MCF 10A (cell line): ENCODE results near the gene FLAD1. TPM values are rescaled to one million over a fixed set of nuclear protein-coding genes. Genes with fewer than 3 reads are reported as not detected.

Experiments
- BruUV-seq: library from RNA; stranded (reverse); fragments of 400-500 nt; replicated peaks from 2 replicates; lab custom pipeline; 2021; lab: Mats Ljungman, UMichigan
- CTCF ChIA-PET: fragments of 300-600 bp; sonication (Branson Sonifier 250); formaldehyde crosslinking; extraction: SDS; loops from one replicate; lab custom pipeline; 2021; ENCODE audit warnings: antibody characterized with exemption, inconsistent platforms; lab: Yijun Ruan, JAX
- POLR2A ChIA-PET: fragments of 300-600, 350-650 bp; sonication (Branson Sonifier 250); formaldehyde crosslinking; extraction: SDS; loops from one replicate; lab custom pipeline; 2020; ENCODE audit warnings: antibody characterized with exemption, inconsistent platforms; lab: Yijun Ruan, JAX
- DNase-seq: peaks from one replicate; pipeline ENCODE4 v3.0.0-alpha.2; 2018; ENCODE audit not compliant: unreplicated experiment
- H3K27ac Mint-ChIP-seq: one replicate; pipeline ENCODE4 v1.8.0; 2022; ENCODE audit warnings: mild to moderate bottlenecking, low read depth, mixed read lengths; ENCODE audit not compliant: unreplicated experiment
- H3K27me3 Mint-ChIP-seq: one replicate; pipeline ENCODE4 v1.8.0; 2022; ENCODE audit warnings: mixed read lengths; ENCODE audit not compliant: insufficient read depth, unreplicated experiment
- H3K36me3 Mint-ChIP-seq: one replicate; pipeline ENCODE4 v1.8.0; 2022; ENCODE audit warnings: mild to moderate bottlenecking, moderate library complexity, mixed read lengths; ENCODE audit not compliant: insufficient read depth, unreplicated experiment
- H3K4me1 Mint-ChIP-seq: one replicate; pipeline ENCODE4 v1.8.0; 2022; ENCODE audit warnings: mixed read lengths; ENCODE audit not compliant: insufficient read depth, unreplicated experiment
- H3K4me3 Mint-ChIP-seq: one replicate; pipeline ENCODE4 v1.8.0; 2022; ENCODE audit warnings: mild to moderate bottlenecking, moderate library complexity, mixed read lengths; ENCODE audit not compliant: unreplicated experiment
- H3K9me3 Mint-ChIP-seq: one replicate; pipeline ENCODE4 v1.8.0; 2022; ENCODE audit warnings: mixed read lengths; ENCODE audit not compliant: unreplicated experiment
- CTCF ChIP-seq: fragments of 200-600 bp; IDR thresholded peaks from one replicate; pipeline ENCODE4 v1.8.0; 2022; ENCODE audit warnings: antibody characterized with exemption, mild to moderate bottlenecking; ENCODE audit not compliant: unreplicated experiment
- intact Hi-C: fragments of 100-400 bp; cut with micrococcal nuclease; formaldehyde crosslinking; loops from 2 replicates; pipeline ENCODE4 v1.14.1; 2022
- total RNA-seq: library from RNA; stranded (reverse); gene quantifications from 2 replicates; pipeline ENCODE4 v1.2.3, GENCODE V29; 2022

The FLAD1 gene
- total RNA-seq, 1 experiment from 2014 or later: 91.1 TPM

- intact Hi-C loops: loop anchor here (1.0 kb wide), 1 partner anchor 44 kb away; no protein-coding TSS in a partner anchor
- no peak for DNase-seq
- TF ChIP-seq CTCF: no peak
- H3K9me3 Mint-ChIP-seq: no peaks in the 10 kb centered on the region
- H3K4me1 Mint-ChIP-seq: peaks cover 43% of the 10 kb centered on the region
- peak overlapping the region; percentile 68 for H3K27ac Mint-ChIP-seq
- no TSS peak for BruUV-seq
- CTCF ChIA-PET: interaction anchor here (0.6 to 4.2 kb wide), 21 partner anchors 10 to 420 kb away, joined by 3 to 45 read pairs (median 8); partner anchors contain the start of genes ADAM15, CKS1B, FLAD1 and PMVK
- H3K4me3 Mint-ChIP-seq: peak overlapping the region; percentile 88
- POLR2A ChIA-PET: interaction anchor here (0.5 to 39.6 kb wide), 19 partner anchors 9 to 1158 kb away, joined by 3 to 1917 read pairs (median 6); partner anchors contain the start of genes ADAM15, CKS1B, FLAD1 and LENEP
- no peaks in the 10 kb centered on the region for H3K27me3 Mint-ChIP-seq
- H3K36me3 Mint-ChIP-seq: peaks cover 12% of the 10 kb centered on the region
Measured at GRCh38 chr1:154955039-154955717, 28.0 kb upstream of the FLAD1 start.

GRCh38 chr1:154955718-154956543 lies 27.2 kb upstream of the FLAD1 start, which contains the start of gene PBXIP1:
PBXIP1 (minus strand) TSS chr1:154956099; CDS start chr1:154953721, 2,378 bp downstream.
- Mint-ChIP-seq H3K27me3 (no peaks in the 10 kb centered on the region), H3K27ac (peak within 1 kb of the TSS; percentile 68), H3K4me3 (peak within 1 kb of the TSS; percentile 88), H3K36me3 (peaks cover 14% of the 10 kb centered on the region), H3K9me3 (no peaks in the 10 kb centered on the region), H3K4me1 (peaks cover 43% of the 10 kb centered on the region)
- peak; percentile 24 for TF ChIP-seq CTCF
- ChIA-PET POLR2A (interaction anchor here (0.5 to 39.6 kb wide), 22 partner anchors 9 to 1157 kb away, joined by 3 to 1917 read pairs (median 6); partner anchors contain the start of genes ADAM15, CKS1B, FLAD1 and LENEP), CTCF (interaction anchor here (0.6 to 4.2 kb wide), 21 partner anchors 9 to 475 kb away, joined by 3 to 45 read pairs (median 5); partner anchors contain the start of genes ADAM15, CKS1B, FLAD1 and PMVK)
- intact Hi-C loops: loop anchor here (1.0 kb wide), 1 partner anchor 43 kb away; no protein-coding TSS in a partner anchor
- DNase-seq: peak; percentile 97
- BruUV-seq: no TSS peak

- peaks cover 43% of the 10 kb centered on the region for H3K4me1 Mint-ChIP-seq
- intact Hi-C loops: no loop called here
Measured at GRCh38 chr1:154956544-154956941, 26.6 kb upstream of the FLAD1 start.

More at GRCh38 chr1:154956544-154956941, 26.6 kb upstream of the FLAD1 start:
- Mint-ChIP-seq H3K4me3 (peak overlapping the region; percentile 88), H3K27me3 (no peaks in the 10 kb centered on the region), H3K36me3 (peaks cover 20% of the 10 kb centered on the region), H3K27ac (peak overlapping the region; percentile 68), H3K9me3 (no peaks in the 10 kb centered on the region)
- no peak for DNase-seq
- ChIA-PET POLR2A (interaction anchor here (0.6 to 39.6 kb wide), 17 partner anchors 9 to 496 kb away, joined by 3 to 1917 read pairs (median 6); partner anchors contain the start of genes ADAM15, CKS1B, FLAD1 and LENEP), CTCF (interaction anchor here (0.6 to 4.2 kb wide), 16 partner anchors 8 to 476 kb away, joined by 3 to 45 read pairs (median 8); partner anchors contain the start of genes ADAM15, CKS1B, FLAD1 and PMVK)
- BruUV-seq: no TSS peak
- no peak for TF ChIP-seq CTCF
